Activated CD8-positive, alpha-beta T cell treated with anti-CD3 and anti-CD28 coated beads for 36 hours (primary cell): Measurements from ENCODE around the gene RNF220. TPM values are rescaled to one million over a fixed set of nuclear protein-coding genes. Genes with fewer than 3 reads are reported as not detected.

Experiments
- ATAC-seq: fragments of 200-7000 bp; cut with Tn5 transposase; one replicate; pipeline ENCODE4 v1.10.0; 2021; ENCODE audit warnings: mild to moderate bottlenecking, moderate library complexity
- CTCF ChIA-PET: fragments of 350-600 bp; sonication (Branson Sonifier 250); formaldehyde crosslinking; loops from one replicate; lab custom pipeline; 2021; ENCODE audit warnings: antibody characterized with exemption; lab: Charles Lee
- POLR2A ChIA-PET: fragments of 350-600 bp; sonication (Branson Sonifier 250); formaldehyde crosslinking; loops from one replicate; lab custom pipeline; 2021; ENCODE audit warnings: antibody characterized with exemption; lab: Charles Lee
- DNase-seq: peaks from one replicate; pipeline ENCODE4 v3.0.0-alpha.2; 2020
- H3K27ac Mint-ChIP-seq: one replicate; pipeline ENCODE4 v1.8.0; 2021; ENCODE audit warnings: mild to moderate bottlenecking, mixed read lengths
- H3K27me3 Mint-ChIP-seq: one replicate; pipeline ENCODE4 v1.8.0; 2021; ENCODE audit warnings: mixed read lengths
- H3K36me3 Mint-ChIP-seq: one replicate; pipeline ENCODE4 v1.8.0; 2021; ENCODE audit warnings: low read depth, mixed read lengths
- H3K4me1 Mint-ChIP-seq: one replicate; pipeline ENCODE4 v1.8.0; 2021; ENCODE audit warnings: low read depth, mixed read lengths
- H3K4me3 Mint-ChIP-seq: one replicate; pipeline ENCODE4 v1.8.0; 2021; ENCODE audit warnings: mild to moderate bottlenecking, moderate library complexity, mixed read lengths
- H3K9me3 Mint-ChIP-seq: one replicate; pipeline ENCODE4 v1.8.0; 2021; ENCODE audit warnings: mixed read lengths
- CTCF ChIP-seq: fragments of 200-600 bp; IDR thresholded peaks from one replicate; pipeline ENCODE4 v1.8.0; 2022; ENCODE audit warnings: antibody characterized with exemption, mild to moderate bottlenecking
- intact Hi-C: fragments of 100-400 bp; cut with micrococcal nuclease; formaldehyde crosslinking; loops from one replicate; pipeline ENCODE4 v1.10.0; 2022
- total RNA-seq, 2 experiments: library from RNA; stranded (reverse); gene quantifications; one replicate each; pipeline ENCODE4 v1.2.3, GENCODE V29; 2021

RNF220 gene
- total RNA-seq, 2 experiments from 2014 or later = 71.9 to 79.1 TPM

GRCh38 chr1:44519035-44519676 lies 114.1 kb downstream of the RNF220 start:
- H3K27ac Mint-ChIP-seq = no peak overlapping the region
- no peak for TF ChIP-seq CTCF
- peaks cover 3% of the 10 kb centered on the region for H3K4me1 Mint-ChIP-seq
- no peak overlapping the region for H3K4me3 Mint-ChIP-seq
- H3K36me3 Mint-ChIP-seq = no peaks in the 10 kb centered on the region
- ATAC-seq (no peak), DNase-seq (no peak)
- intact Hi-C loops = no loop called here
- ChIA-PET POLR2A (no interaction called here), CTCF (no interaction called here)
- H3K27me3 Mint-ChIP-seq = peaks cover 6% of the 10 kb centered on the region
- H3K9me3 Mint-ChIP-seq = no peaks in the 10 kb centered on the region

- CTCF ChIA-PET = interaction anchor here (1.1 to 1.3 kb wide), 2 partner anchors 26 to 74 kb away, joined by 3 read pairs; no protein-coding TSS in a partner anchor
- DNase-seq = no peak
- TF ChIP-seq CTCF = no peak
Measured at GRCh38 chr1:44521378-44522080, 116.5 kb downstream of the RNF220 start.

GRCh38 chr1:44523593-44524591 lies 118.8 kb downstream of the RNF220 start:
- CTCF ChIA-PET = interaction anchor here (1.4 kb wide), 1 partner anchor 11 kb away, joined by 4 read pairs; no protein-coding TSS in a partner anchor
- intact Hi-C loops = no loop called here
- POLR2A ChIA-PET = no interaction called here

More at GRCh38 chr1:44521378-44522080, 116.5 kb downstream of the RNF220 start:
- Mint-ChIP-seq H3K4me3 (no peak overlapping the region), H3K36me3 (no peaks in the 10 kb centered on the region), H3K27me3 (no peaks in the 10 kb centered on the region), H3K9me3 (no peaks in the 10 kb centered on the region), H3K4me1 (peaks cover 3% of the 10 kb centered on the region), H3K27ac (no peak overlapping the region)
- no peak for ATAC-seq
- POLR2A ChIA-PET = no interaction called here
- intact Hi-C loops = no loop called here

More at GRCh38 chr1:44523593-44524591, 118.8 kb downstream of the RNF220 start:
- DNase-seq (no peak), ATAC-seq (no peak)
- no peaks in the 10 kb centered on the region for H3K9me3 Mint-ChIP-seq
- no peak overlapping the region for H3K4me3 Mint-ChIP-seq
- no peak overlapping the region for H3K27ac Mint-ChIP-seq
- peaks cover 3% of the 10 kb centered on the region for H3K4me1 Mint-ChIP-seq
- H3K36me3 Mint-ChIP-seq = no peaks in the 10 kb centered on the region
- H3K27me3 Mint-ChIP-seq = no peaks in the 10 kb centered on the region
- no peak for TF ChIP-seq CTCF
